Hepatocyte (in vitro differentiated cells): ENCODE data around the gene CARS1.

Experiments
- CTCF ChIP-seq: fragments of 200-600 bp; sonication (generic); IDR thresholded peaks from 2 replicates; pipeline ENCODE4 v1.5.1; 2016; ENCODE audit warnings: antibody characterized with exemption, mild to moderate bottlenecking; ENCODE audit not compliant: poor library complexity
- EZH2 ChIP-seq: fragments of 200-600 bp; sonication (generic); IDR thresholded peaks from 2 replicates; pipeline ENCODE4 v1.6.1; 2016; ENCODE audit warnings: antibody characterized with exemption, mild to moderate bottlenecking, borderline replicate concordance
- EZH2phosphoT487 ChIP-seq: fragments of 200-600 bp; sonication (generic); IDR thresholded peaks from one replicate; pipeline ENCODE4 v1.6.1; 2018; ENCODE audit warnings: antibody characterized with exemption, mild to moderate bottlenecking, low read depth, moderate library complexity; ENCODE audit not compliant: unreplicated experiment, severe bottlenecking

GRCh38 chr11:3089236-3090061, 32.2 kb upstream of the CARS1 start:
- TF ChIP-seq CTCF (no peak), EZH2 (no peak), EZH2phosphoT487 (no peak)
